HG02798 (cell line): Measurements from ENCODE around the gene RNU1-3.
"Not testable (repeated sequence)": the region's sequence is repeated elsewhere in the genome, so short reads cannot be mapped to it uniquely, and the experiment has no call there.

ENCODE experiments used
- ATAC-seq: cut with Tn5 transposase; IDR thresholded peaks from one replicate; pipeline ENCODE4 v1.9.1; 2021; ENCODE audit warnings: mild to moderate bottlenecking; ENCODE audit not compliant: unreplicated experiment, poor library complexity

Gene RNU1-3

GRCh38 chr1:16666502-16667413, at the start of gene RNU1-3:
TSS of gene RNU1-3 (minus strand) at chr1:16666948.
- ATAC-seq: peak; percentile 99

GRCh38 chr1:16713480-16713879, 46.7 kb upstream of the RNU1-3 start:
- not testable (repeated sequence) for ATAC-seq

GRCh38 chr1:16712984-16713383, 46.2 kb upstream of the RNU1-3 start:
- not testable (repeated sequence) for ATAC-seq

- not testable (repeated sequence) for ATAC-seq
Measured at GRCh38 chr1:16712582-16712981, 45.8 kb upstream of the RNU1-3 start.

- ATAC-seq: not testable (repeated sequence)
Measured at GRCh38 chr1:16712131-16712530, 45.4 kb upstream of the RNU1-3 start.

GRCh38 chr1:16710618-16711017, 43.9 kb upstream of the RNU1-3 start:
- ATAC-seq: not testable (repeated sequence)

GRCh38 chr1:16709659-16710087, 42.9 kb upstream of the RNU1-3 start:
- ATAC-seq: peak; percentile 57

- ATAC-seq: not testable (repeated sequence)
Measured at GRCh38 chr1:16708704-16709103, 42.0 kb upstream of the RNU1-3 start.

- not testable (repeated sequence) for ATAC-seq
Measured at GRCh38 chr1:16707130-16708093, 40.7 kb upstream of the RNU1-3 start.

- not testable (repeated sequence) for ATAC-seq
Measured at GRCh38 chr1:16706302-16706701, 39.6 kb upstream of the RNU1-3 start.

GRCh38 chr1:16704502-16705100, 37.9 kb upstream of the RNU1-3 start:
- not testable (repeated sequence) for ATAC-seq

GRCh38 chr1:16704076-16704475, 37.3 kb upstream of the RNU1-3 start:
- ATAC-seq: not testable (repeated sequence)

GRCh38 chr1:16703602-16704001, 36.9 kb upstream of the RNU1-3 start:
- not testable (repeated sequence) for ATAC-seq

- not testable (repeated sequence) for ATAC-seq
Measured at GRCh38 chr1:16703141-16703540, 36.4 kb upstream of the RNU1-3 start.

GRCh38 chr1:16702280-16702679, 35.5 kb upstream of the RNU1-3 start:
- not testable (repeated sequence) for ATAC-seq

- ATAC-seq: not testable (repeated sequence)
Measured at GRCh38 chr1:16701189-16701588, 34.4 kb upstream of the RNU1-3 start.

- ATAC-seq: not testable (repeated sequence)
Measured at GRCh38 chr1:16700138-16700895, 33.6 kb upstream of the RNU1-3 start.

GRCh38 chr1:16699440-16699839, 32.7 kb upstream of the RNU1-3 start:
- ATAC-seq: not testable (repeated sequence)

GRCh38 chr1:16697152-16697551, 30.4 kb upstream of the RNU1-3 start:
- not testable (repeated sequence) for ATAC-seq
